K562 (cell line): ENCODE measurements around the gene NMRK2. TPM values are rescaled to one million over a fixed set of nuclear protein-coding genes. Genes with fewer than 3 reads are reported as not detected.

Source experiments
- DDX20 ChIP-seq: fragments of 450-650 bp; IDR thresholded peaks from 2 replicates; pipeline ENCODE4 v1.6.1; 2016; ENCODE audit warnings: missing genetic modification characterization, low read depth, mild to moderate bottlenecking, missing compliant biosample characterization, moderate library complexity
- FOXK2 ChIP-seq, 2 experiments: fragments of 450-650 bp; IDR thresholded peaks in 1 of 2; conservative IDR thresholded peaks in 1 of 2; 2 replicates each; pipeline ENCODE4 v1.6.1; 2016; ENCODE audit warnings: low read depth in 2 of 2, mild to moderate bottlenecking in 1 of 2
- GTF2F1 ChIP-seq: IDR thresholded peaks from 2 replicates; pipeline ENCODE4 v1.6.1; 2011; ENCODE audit warnings: low read depth, low read length, improper control_type of control experiment
- HDAC3 ChIP-seq: fragments of 450-650 bp; IDR thresholded peaks from 2 replicates; pipeline ENCODE4 v1.6.1; 2018; ENCODE audit warnings: borderline replicate concordance, mild to moderate bottlenecking, moderate library complexity; ENCODE audit not compliant: partially characterized antibody
- HEY1 ChIP-seq: fragments of 250-450 bp; sonication (Bioruptor Pico); IDR thresholded peaks from 2 replicates; pipeline ENCODE4 v1.5.0; 2020; ENCODE audit warnings: mild to moderate bottlenecking, moderate library complexity, borderline replicate concordance
- MAZ ChIP-seq, 2 experiments: fragments of 450-650 bp in 1 of 2; sonication (generic) in 1 of 2; formaldehyde crosslinking; IDR thresholded peaks in 1 of 2; conservative IDR thresholded peaks in 1 of 2; 2 replicates each; pipeline versions ENCODE4 v1.4.0 to v1.5.0; 2020; ENCODE audit warnings: mild to moderate bottlenecking in 1 of 2, missing genetic modification reagents in 1 of 2
- NEUROD1 ChIP-seq: fragments of 150-350 bp; IDR thresholded peaks from 2 replicates; pipeline ENCODE4 v1.6.1; 2014; ENCODE audit warnings: borderline replicate concordance, low read length, low read depth; ENCODE audit not compliant: partially characterized antibody
- NR4A1 ChIP-seq, 2 experiments: fragments of 250-450 bp in 1 of 2; fragments of 450-650 bp in 1 of 2; sonication (Bioruptor Pico) in 1 of 2; IDR thresholded peaks; 2 replicates each; pipeline versions ENCODE4 v1.4.0 to v1.6.1; 2016 to 2020; ENCODE audit warnings: mild to moderate bottlenecking in 2 of 2, missing compliant biosample characterization in 1 of 2, missing genetic modification characterization in 1 of 2, moderate library complexity in 1 of 2
- PHB2 ChIP-seq: fragments of 450-650 bp; IDR thresholded peaks from 2 replicates; pipeline ENCODE4 v1.6.1; 2017; ENCODE audit warnings: low read depth
- POLR3A ChIP-seq: IDR thresholded peaks from 2 replicates; pipeline ENCODE4 v1.6.1; 2011; ENCODE audit warnings: borderline replicate concordance, mild to moderate bottlenecking, moderate library complexity; ENCODE audit not compliant: insufficient read length, insufficient read depth; ENCODE audit errors: extremely low read depth
- RAD51 ChIP-seq: fragments of 450-650 bp; IDR thresholded peaks from 2 replicates; pipeline ENCODE4 v1.7.1; 2016; ENCODE audit warnings: low read depth, mild to moderate bottlenecking, borderline replicate concordance
- RBFOX2 ChIP-seq: fragments of 200-400 bp; formaldehyde crosslinking; IDR thresholded peaks from 2 replicates; pipeline ENCODE4 v1.6.1; 2017; ENCODE audit warnings: low read depth, mild to moderate bottlenecking, low read length, moderate library complexity
- SMARCC2 ChIP-seq: fragments of 450-650 bp; IDR thresholded peaks from 2 replicates; pipeline ENCODE4 v1.6.1; 2017; ENCODE audit warnings: antibody characterized with exemption, moderate library complexity, mild to moderate bottlenecking, low read depth
- SREBF1 ChIP-seq: fragments of 150-350 bp; IDR thresholded peaks from 2 replicates; pipeline ENCODE4 v1.6.1; 2014; ENCODE audit warnings: antibody characterized with exemption, low read depth, low read length, borderline replicate concordance
- TBP ChIP-seq: optimal IDR thresholded peaks from 2 replicates; pipeline ENCODE3; 2011; ENCODE audit warnings: low read depth, low read length, improper control_type of control experiment
- ZKSCAN3 ChIP-seq: fragments of 250-450 bp; sonication (Bioruptor Pico); IDR thresholded peaks from 2 replicates; pipeline ENCODE4 v1.4.0; 2020
- ZNF766 ChIP-seq: fragments of 200-800 bp; sonication (Bioruptor generic); conservative IDR thresholded peaks from 2 replicates; pipeline ENCODE4 v1.6.1; 2016; ENCODE audit warnings: missing genetic modification characterization, missing compliant biosample characterization
- polyA plus RNA-seq, 8 experiments: library from polyadenylated mRNA; depleted of rRNA in 4 of 8; stranded (reverse) in 5 of 8; unstranded in 3 of 8; fragments of >200 nt; fragmentation: Nextera tagmentation in 2 of 8; fragmentation: Illumina TruSeq in 1 of 8; extraction: Ambion mirVana in 2 of 8; extraction: Trizol in 1 of 8; gene quantifications; 2 replicates each; pipeline versions ENCODE4 v1.2.1 to v1.2.3, GENCODE V29; 2011 to 2014; ENCODE audit warnings: inconsistent platforms in 1 of 8, missing spikeins in 1 of 8
- total RNA-seq, 7 experiments: library from RNA; depleted of rRNA in 6 of 7; stranded (reverse); fragments of >200 nt in 6 of 7; fragmentation: Illumina TruSeq in 2 of 7; extraction: Trizol in 2 of 7; gene quantifications; 2 replicates each; pipeline versions ENCODE4 v1.2.1 to v1.2.3, GENCODE V29; 2011 to 2021; ENCODE audit warnings: low replicate concordance in 1 of 7
- TF ChIP-seq, protein P1 (sequence below): sonication (generic); formaldehyde crosslinking; IDR thresholded peaks from 2 replicates; pipeline ENCODE4 v1.8.0; 2022; ENCODE audit warnings: mild to moderate bottlenecking, missing genetic modification reagents
- TF ChIP-seq, protein P2 (sequence below): sonication (generic); formaldehyde crosslinking; IDR thresholded peaks from 2 replicates; pipeline ENCODE4 v1.8.0; 2022; ENCODE audit warnings: mild to moderate bottlenecking, missing genetic modification reagents
- TF ChIP-seq, protein P3 (sequence below): IDR thresholded peaks from 2 replicates; pipeline ENCODE4 v1.6.1; 2011; ENCODE audit warnings: borderline replicate concordance, low read depth, mild to moderate bottlenecking, moderate library complexity, low read length; ENCODE audit not compliant: insufficient read depth, poor library complexity, severe bottlenecking

NMRK2 gene
- total and polyA plus RNA-seq, 9 of the 15 experiments (the other 6 are each of a cell fraction or from before 2014, with no cell fraction given), result not detected

DNA sequence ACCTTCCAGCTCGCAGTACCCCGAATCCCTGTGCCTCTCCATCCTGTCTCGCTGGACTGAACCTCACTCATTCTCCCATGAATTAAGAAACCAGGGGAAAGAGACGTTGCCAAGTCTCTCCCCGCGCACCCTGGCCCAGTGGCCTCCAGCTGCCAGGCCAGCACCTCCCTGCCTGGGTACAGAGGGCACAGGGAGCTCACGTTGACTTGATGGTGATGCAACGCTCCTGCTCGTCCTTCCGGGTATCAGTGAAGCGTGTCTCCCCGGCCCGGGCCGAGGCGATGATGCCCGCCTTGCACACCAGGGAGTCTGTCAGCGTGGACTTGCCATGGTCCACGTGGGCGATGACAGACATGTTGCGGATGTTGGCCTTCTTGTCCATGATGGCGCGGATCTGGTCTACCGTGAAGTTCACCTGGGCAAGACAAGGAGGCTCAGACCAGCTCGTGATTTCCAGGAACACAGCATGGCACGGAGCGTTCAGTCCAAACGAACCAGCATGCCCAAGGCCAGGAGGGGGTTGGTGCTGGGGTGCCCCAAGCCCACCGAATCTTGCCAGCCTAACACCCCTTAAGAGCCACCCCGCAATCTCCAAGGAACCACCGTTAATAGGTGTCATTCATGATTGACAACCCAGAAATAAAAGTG lies 51.2 kb downstream of the NMRK2 start (continued):
- TF ChIP-seq SREBF1 (no peak), RAD51 (no peak), NR4A1 (CRISPR knock-in tag; IDR thresholded peaks at IDR 0.05) (no peak), NR4A1 (tag; IDR thresholded peaks at IDR 0.05) (no peak), FOXK2 (conservative IDR thresholded peaks at IDR 0.05 in 1 of 2, IDR thresholded peaks at IDR 0.05 in 1 of 2; ENCODE audit: low read depth in 2 of 2) (peak in 1 of 2 experiments; percentile 28; a peak in 1 of 4 replicates), GTF2F1 (0 out of 2 replicates have a peak, but pooled peaks have one; percentile 34), NEUROD1 (no peak), HDAC3 (no peak), ZNF766 (CRISPR knock-in tag) (no peak), HEY1 (no peak), ZKSCAN3 (CRISPR knock-in tag) (no peak), DDX20 (tag) (no peak), POLR3A (no peak), SMARCC2 (no peak), RBFOX2 (peak; percentile 86), TBP (no peak), MAZ (CRISPR knock-in tag; conservative IDR thresholded peaks at IDR 0.05 in 1 of 2, IDR thresholded peaks at IDR 0.05 in 1 of 2) (no peak), PHB2 (no peak)
- TF ChIP-seq, protein P1, sequence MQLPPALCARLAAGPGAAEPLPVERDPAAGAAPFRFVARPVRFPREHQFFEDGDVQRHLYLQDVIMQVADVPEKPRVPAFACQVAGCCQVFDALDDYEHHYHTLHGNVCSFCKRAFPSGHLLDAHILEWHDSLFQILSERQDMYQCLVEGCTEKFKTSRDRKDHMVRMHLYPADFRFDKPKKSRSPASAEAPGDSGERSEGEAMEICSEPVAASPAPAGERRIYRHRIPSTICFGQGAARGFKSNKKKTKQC, result peak; percentile 85; the same call in 1 of the 2 replicates
- TF ChIP-seq, protein P2, sequence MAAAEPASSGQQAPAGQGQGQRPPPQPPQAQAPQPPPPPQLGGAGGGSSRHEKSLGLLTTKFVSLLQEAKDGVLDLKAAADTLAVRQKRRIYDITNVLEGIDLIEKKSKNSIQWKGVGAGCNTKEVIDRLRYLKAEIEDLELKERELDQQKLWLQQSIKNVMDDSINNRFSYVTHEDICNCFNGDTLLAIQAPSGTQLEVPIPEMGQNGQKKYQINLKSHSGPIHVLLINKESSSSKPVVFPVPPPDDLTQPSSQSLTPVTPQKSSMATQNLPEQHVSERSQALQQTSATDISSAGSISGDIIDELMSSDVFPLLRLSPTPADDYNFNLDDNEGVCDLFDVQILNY (CRISPR knock-in tag), result peak; percentile 84; the same call in 1 of the 2 replicates
- TF ChIP-seq, protein P3, sequence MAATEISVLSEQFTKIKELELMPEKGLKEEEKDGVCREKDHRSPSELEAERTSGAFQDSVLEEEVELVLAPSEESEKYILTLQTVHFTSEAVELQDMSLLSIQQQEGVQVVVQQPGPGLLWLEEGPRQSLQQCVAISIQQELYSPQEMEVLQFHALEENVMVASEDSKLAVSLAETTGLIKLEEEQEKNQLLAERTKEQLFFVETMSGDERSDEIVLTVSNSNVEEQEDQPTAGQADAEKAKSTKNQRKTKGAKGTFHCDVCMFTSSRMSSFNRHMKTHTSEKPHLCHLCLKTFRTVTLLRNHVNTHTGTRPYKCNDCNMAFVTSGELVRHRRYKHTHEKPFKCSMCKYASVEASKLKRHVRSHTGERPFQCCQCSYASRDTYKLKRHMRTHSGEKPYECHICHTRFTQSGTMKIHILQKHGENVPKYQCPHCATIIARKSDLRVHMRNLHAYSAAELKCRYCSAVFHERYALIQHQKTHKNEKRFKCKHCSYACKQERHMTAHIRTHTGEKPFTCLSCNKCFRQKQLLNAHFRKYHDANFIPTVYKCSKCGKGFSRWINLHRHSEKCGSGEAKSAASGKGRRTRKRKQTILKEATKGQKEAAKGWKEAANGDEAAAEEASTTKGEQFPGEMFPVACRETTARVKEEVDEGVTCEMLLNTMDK, result no peak
